Iris pigment epithelial cell (primary cell): Measurements from ENCODE around the gene ZBED3.

Source experiments
- DNase-seq: peaks from one replicate; pipeline ENCODE4 v3.0.0-alpha.2; 2011; ENCODE audit warnings: low read depth

The ZBED3 gene

DNA sequence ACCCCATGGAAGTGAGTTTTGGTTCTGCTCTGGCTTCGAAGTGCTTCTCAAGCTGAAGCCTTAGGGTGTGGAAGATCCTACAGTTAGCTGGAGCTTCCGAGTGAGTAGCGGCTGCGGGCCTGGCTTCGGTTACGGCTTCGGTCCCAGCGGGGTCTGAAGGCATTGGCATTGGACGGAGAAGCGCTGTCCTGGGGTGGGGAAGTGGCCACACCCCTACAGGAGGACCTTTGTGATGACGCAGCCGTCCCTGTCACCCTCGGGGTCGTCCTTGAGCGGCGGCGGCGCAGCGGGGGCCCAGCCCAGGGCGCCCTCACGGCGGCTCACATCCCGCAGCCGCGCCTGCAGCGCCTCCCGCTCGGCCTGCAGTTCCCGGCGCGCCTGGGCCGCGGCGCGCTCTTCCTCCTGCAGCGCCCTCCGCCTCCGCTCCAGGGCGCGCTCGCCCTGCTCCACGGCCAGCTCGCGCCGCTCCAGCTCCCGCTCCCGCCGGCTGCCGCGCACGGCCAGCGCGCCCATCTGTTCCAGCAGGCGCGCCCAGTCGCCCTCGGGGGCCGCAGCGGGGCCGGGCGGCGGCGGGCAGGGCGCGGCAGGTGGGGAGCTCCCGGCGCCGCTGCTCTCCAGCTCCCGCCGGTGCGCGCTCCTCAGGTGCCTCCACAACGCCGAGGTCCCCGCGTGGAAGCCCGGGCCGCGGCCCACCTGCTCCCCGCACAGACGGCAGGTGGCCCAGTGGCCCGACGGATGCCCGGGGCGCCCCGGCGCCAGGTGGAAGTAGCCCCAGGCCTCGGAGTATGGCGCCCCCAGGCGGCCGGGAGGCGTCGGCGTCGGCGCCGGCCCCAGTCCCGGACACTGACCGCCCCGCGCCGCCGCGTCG lies 9.9 kb downstream of the ZBED3 start:
- DNase-seq, result peak; percentile 77

DNA sequence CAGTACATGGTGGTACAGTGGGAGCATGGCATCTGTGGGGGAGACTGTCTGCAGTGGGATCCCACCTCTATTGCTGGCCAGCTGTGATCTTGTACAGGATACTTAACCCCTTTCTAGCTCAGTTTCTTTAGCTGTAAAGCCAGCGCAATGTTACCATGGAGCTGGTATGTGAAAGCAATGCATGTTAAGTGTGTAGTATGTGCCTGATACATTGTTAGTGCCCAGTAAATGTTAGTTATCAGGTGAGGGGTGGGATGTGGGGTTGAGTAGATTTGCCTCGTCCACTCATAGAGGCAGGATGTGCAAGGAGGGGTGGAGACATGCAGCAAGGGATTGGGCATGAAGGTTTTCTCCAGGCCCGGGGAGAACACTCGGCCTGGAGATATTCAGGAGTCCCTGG lies 12.3 kb downstream of the ZBED3 start:
- DNase-seq, result no peak

- DNase-seq, result peak; percentile 55
Measured at GRCh38 chr5:77073667-77074066, 13.4 kb downstream of the ZBED3 start.

- peak; percentile 79 for DNase-seq
Measured at GRCh38 chr5:77066823-77067442, 20.2 kb downstream of the ZBED3 start.

GRCh38 chr5:77066184-77066583 lies 20.9 kb downstream of the ZBED3 start:
- DNase-seq, result no peak

- DNase-seq, result no peak
Measured at GRCh38 chr5:77065256-77065655, 21.8 kb downstream of the ZBED3 start.

GRCh38 chr5:77064040-77064439 lies 23.0 kb downstream of the ZBED3 start:
- DNase-seq, result no peak

DNA sequence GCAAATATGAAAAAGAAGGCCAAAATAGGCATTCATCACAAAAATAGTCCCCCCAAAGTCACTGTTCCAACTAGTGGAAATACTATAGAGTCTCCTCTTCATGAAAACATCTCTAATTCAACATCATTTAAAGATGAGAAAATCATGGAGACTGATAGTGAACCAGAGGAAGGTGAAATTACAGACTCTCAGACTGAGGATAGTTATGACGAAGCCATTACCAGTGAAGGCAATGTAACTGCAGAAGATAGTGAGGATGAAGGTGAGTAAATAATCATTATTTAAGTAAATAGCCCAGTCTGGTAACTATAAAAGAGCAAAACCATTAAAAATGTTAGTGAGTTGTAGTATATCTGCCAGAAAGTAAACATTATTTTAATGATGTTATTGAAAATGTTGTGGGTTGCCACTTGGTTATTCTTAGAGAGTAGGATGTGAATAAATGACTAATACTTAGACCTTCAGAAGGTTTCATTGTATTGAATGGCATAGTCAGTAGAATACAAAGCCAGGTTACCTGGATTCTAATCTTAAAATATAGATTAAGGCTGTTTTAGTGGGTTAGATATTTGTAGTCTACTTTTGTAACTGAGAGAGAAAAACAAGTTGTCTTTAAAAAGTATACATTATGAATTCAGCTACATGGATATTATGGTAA lies 40.5 kb downstream of the ZBED3 start:
- no peak for DNase-seq

DNA sequence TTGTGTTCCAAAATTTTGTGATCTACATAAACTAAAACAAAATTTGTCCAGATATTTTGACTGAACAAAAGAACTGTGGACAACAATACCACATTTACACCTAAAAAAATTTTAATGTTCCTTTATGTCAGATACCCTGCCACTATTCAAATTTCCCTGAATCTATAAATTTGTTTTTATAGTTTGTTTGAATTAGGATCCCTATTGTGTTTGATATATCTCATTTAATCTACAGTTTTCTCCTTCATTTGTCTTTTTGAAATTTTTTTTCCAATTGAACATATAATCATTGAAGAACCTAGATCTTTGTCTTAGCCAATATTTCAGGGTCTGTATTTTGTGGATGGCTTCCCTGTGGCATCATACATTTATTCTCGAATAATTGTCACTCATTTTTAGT lies 51.1 kb downstream of the ZBED3 start:
- no peak for DNase-seq

GRCh38 chr5:77033338-77033737 lies 53.7 kb downstream of the ZBED3 start:
- no peak for DNase-seq

DNA sequence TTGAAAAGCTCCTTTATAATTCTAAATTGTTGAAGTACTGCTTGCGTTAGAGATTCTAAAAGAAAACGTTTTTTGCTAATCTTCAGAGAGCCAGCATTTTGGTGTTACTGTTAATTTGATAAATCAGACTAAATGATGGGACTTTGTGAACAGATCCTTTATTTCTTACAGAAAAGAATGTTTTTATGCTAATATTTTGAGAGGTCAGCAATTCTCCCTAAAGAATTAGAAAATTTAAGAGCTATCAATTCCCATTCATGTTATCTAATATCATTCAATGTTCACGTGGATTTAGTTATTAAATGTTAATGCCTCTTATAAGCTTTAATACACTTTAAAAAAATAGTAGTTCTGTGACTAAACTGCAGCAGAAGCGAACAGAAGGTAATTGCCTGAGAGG lies 54.5 kb downstream of the ZBED3 start:
- DNase-seq, result no peak

GRCh38 chr5:77031891-77032290 lies 55.2 kb downstream of the ZBED3 start:
- no peak for DNase-seq

- peak; percentile 95 for DNase-seq
Measured at GRCh38 chr5:77030097-77031071, 56.7 kb downstream of the ZBED3 start, which contains the start of gene AGGF1. AGGF1 (plus strand) TSS chr5:77030404; CDS start chr5:77030767, 363 bp downstream.

DNA sequence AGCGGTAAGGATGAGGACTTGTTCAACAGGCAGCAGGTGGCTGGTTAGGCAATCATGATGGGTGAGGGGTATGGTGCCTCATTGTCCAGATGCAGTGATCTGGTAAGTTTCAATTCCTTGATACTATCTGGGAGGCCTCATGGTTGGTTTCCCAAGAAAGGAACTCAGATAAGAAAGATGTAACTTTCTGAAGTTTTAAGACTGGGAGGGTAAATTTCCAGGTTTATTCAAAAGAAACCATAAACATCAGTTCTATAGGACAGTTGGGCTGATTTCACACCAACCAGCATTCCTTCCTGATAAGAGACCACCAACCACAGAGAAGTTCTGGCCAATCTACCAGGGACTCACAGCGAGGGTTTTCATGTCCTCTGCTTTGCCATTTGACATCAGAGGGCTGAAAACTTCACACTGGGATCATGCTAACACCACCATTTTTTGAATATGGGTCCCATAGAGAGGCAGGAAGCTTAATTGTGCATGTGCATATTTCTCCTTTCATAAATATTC lies 57.7 kb downstream of the ZBED3 start:
- no peak for DNase-seq

- DNase-seq, result no peak
Measured at GRCh38 chr5:77028631-77029375, 58.3 kb downstream of the ZBED3 start.

DNA sequence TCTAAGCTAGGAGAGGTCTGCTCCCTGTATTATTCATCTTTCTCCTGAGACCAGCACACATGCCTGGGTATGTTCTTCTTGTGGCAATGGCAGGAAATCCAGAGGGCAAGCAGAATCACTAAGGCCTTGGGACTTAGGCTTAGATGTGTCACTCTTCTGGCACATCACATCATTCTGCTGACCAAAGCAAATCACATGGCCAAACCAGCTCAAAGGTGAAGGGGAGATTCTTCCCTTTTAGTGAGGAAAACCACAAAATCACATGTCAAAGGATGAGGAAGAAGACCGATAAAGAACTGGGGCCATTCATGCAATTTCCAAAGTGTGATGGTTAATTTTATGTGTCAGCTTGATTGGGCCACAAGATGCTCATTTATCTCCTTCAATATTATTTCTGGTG lies 62.6 kb downstream of the ZBED3 start:
- DNase-seq, result no peak

GRCh38 chr5:77022511-77023417 lies 64.3 kb downstream of the ZBED3 start:
- DNase-seq, result no peak
